HL-60 (cell line): ENCODE measurements around the gene DPP6.

Experiments
- DNase-seq, 2 experiments: peaks; one replicate each; pipeline ENCODE4 v3.0.0-alpha.2; 2010 to 2020; ENCODE audit warnings: low read depth in 1 of 2, low spot score in 1 of 2
- H3K27ac ChIP-seq: fragments of 250-450 bp; sonication (Bioruptor Pico); replicated peaks from 2 replicates; pipeline ENCODE4 v1.5.1; 2020; ENCODE audit warnings: mild to moderate bottlenecking, moderate library complexity
- H3K27me3 ChIP-seq: fragments of 250-450 bp; sonication (Bioruptor Pico); 2 replicates; pipeline ENCODE4 v1.5.1; 2021; ENCODE audit warnings: mild to moderate bottlenecking, moderate library complexity; ENCODE audit not compliant: insufficient read depth, poor library complexity, severe bottlenecking
- H3K4me3 ChIP-seq: replicated peaks from 2 replicates; pipeline ENCODE4 v1.5.1; 2011; ENCODE audit warnings: mild to moderate bottlenecking, control low read depth, low read length; ENCODE audit not compliant: insufficient read depth
- GABPA ChIP-seq: IDR thresholded peaks from 2 replicates; pipeline ENCODE4 v1.6.1; 2012; ENCODE audit warnings: low read depth
- POLR2AphosphoS5 ChIP-seq: IDR thresholded peaks from 2 replicates; pipeline ENCODE4 v1.6.1; 2012; ENCODE audit warnings: low read depth
- SPI1 ChIP-seq: IDR thresholded peaks from 2 replicates; pipeline ENCODE4 v1.6.1; 2012; ENCODE audit warnings: low read depth, mild to moderate bottlenecking, borderline replicate concordance
- TF ChIP-seq, protein P1 (sequence below): IDR thresholded peaks from 2 replicates; pipeline ENCODE4 v1.6.1; 2012; ENCODE audit warnings: low read depth; ENCODE audit not compliant: insufficient replicate concordance
- TF ChIP-seq, protein P2 (sequence below): IDR thresholded peaks from one replicate; pipeline ENCODE4 v1.5.1; 2011; ENCODE audit warnings: low read length, control low read depth, inconsistent platforms; ENCODE audit not compliant: insufficient read depth

The DPP6 gene

DNA sequence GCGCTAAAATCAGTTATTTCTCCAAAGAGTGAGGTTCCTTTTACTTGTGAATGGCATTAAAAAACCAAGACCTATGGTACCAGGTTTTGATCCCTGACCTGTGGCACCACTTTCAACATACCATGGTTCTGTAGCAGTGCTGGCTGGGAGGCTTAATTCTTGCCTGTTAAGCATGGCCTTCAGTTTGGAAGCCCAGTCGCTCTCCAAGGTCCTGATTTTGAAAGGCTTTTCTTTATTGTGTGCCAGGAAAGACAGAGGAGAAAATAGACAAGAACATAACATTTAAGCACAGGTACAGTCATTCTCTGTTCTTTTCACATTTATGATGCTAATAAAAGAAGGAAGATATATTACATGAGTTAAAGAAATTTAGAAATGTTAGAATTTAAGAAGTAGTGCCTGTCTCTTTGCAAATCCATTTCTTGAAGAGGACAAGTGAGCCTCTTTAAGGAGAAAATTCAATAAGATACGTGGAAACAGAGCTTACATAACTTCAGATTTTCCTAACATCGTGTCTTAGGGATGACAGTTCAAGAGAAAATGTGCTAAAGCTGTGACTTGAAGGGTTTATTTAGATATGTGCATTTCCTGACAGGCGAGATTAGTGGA lies 357.6 kb downstream of the DPP6 start:
- H3K4me3 ChIP-seq, result no peak overlapping the region
- TF ChIP-seq SPI1, result no peak
- TF ChIP-seq, protein P1, sequence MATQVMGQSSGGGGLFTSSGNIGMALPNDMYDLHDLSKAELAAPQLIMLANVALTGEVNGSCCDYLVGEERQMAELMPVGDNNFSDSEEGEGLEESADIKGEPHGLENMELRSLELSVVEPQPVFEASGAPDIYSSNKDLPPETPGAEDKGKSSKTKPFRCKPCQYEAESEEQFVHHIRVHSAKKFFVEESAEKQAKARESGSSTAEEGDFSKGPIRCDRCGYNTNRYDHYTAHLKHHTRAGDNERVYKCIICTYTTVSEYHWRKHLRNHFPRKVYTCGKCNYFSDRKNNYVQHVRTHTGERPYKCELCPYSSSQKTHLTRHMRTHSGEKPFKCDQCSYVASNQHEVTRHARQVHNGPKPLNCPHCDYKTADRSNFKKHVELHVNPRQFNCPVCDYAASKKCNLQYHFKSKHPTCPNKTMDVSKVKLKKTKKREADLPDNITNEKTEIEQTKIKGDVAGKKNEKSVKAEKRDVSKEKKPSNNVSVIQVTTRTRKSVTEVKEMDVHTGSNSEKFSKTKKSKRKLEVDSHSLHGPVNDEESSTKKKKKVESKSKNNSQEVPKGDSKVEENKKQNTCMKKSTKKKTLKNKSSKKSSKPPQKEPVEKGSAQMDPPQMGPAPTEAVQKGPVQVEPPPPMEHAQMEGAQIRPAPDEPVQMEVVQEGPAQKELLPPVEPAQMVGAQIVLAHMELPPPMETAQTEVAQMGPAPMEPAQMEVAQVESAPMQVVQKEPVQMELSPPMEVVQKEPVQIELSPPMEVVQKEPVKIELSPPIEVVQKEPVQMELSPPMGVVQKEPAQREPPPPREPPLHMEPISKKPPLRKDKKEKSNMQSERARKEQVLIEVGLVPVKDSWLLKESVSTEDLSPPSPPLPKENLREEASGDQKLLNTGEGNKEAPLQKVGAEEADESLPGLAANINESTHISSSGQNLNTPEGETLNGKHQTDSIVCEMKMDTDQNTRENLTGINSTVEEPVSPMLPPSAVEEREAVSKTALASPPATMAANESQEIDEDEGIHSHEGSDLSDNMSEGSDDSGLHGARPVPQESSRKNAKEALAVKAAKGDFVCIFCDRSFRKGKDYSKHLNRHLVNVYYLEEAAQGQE, result peak; percentile 98
- DNase-seq, result no peak
- no peak overlapping the region for H3K27ac ChIP-seq
- H3K27me3 ChIP-seq, result no peaks in the 10 kb centered on the region

DNA sequence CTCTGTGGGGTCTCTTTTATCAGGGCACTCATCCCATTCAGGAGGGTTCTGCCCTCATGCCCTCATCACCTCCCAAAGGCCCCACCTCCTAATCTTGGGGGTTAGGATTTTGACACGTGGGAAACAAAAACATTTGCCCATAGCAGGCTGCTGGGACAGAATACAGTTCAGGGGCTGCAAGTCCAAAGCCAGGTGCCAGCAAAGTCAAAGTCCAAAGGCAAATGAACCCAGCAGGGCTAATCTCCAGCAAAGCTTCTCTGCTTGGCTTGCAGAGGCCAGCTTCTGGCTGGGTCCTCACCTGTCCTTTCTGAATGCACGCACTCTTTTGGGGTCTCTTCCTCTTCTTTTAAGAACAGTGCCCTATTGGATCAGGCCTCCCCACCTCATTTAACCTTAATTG lies 359.9 kb downstream of the DPP6 start:
- TF ChIP-seq, protein P1, result no peak
- TF ChIP-seq GABPA (no peak), POLR2AphosphoS5 (no peak), SPI1 (no peak)
- TF ChIP-seq, protein P2, sequence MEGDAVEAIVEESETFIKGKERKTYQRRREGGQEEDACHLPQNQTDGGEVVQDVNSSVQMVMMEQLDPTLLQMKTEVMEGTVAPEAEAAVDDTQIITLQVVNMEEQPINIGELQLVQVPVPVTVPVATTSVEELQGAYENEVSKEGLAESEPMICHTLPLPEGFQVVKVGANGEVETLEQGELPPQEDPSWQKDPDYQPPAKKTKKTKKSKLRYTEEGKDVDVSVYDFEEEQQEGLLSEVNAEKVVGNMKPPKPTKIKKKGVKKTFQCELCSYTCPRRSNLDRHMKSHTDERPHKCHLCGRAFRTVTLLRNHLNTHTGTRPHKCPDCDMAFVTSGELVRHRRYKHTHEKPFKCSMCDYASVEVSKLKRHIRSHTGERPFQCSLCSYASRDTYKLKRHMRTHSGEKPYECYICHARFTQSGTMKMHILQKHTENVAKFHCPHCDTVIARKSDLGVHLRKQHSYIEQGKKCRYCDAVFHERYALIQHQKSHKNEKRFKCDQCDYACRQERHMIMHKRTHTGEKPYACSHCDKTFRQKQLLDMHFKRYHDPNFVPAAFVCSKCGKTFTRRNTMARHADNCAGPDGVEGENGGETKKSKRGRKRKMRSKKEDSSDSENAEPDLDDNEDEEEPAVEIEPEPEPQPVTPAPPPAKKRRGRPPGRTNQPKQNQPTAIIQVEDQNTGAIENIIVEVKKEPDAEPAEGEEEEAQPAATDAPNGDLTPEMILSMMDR, result no peak
- no peak for DNase-seq
- no peaks in the 10 kb centered on the region for H3K27me3 ChIP-seq
- no peak overlapping the region for H3K27ac ChIP-seq
- H3K4me3 ChIP-seq, result no peak overlapping the region

DNA sequence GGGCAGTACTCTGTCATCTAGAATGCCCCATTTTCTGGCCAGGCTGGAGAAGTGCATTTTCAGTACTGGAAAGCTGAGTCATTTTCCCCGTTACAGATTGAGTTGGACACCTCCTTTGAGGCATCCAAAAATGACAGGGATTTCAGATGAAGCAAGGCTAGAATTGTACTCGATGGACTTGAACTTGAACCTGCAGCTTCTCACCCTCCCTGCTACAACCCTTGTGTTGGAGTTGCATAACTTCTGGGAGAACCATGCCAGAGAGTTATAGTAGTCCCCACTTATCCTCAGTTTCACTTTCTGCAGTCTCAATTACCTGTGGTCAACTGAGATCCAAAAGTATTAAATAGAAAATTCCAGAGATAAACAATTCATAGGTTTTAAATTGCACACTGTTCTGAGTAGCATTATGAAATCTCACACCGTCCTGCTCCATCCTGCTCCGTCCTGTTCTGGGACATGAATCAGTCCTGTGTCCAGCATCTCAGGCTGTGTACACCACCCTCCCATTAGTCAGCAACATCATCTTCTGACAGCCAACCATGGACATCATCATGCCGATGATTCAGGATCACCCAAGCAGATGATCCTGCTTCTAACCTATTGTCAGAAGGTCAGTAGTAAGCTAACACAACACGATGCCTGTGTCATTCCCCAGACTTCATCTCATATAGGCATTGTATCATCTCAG lies 363.7 kb downstream of the DPP6 start:
- TF ChIP-seq, protein P2, result no peak
- TF ChIP-seq POLR2AphosphoS5, result no peak
- TF ChIP-seq, protein P1, result no peak
- TF ChIP-seq SPI1, result no peak
- TF ChIP-seq GABPA, result no peak
- Histone ChIP-seq H3K27me3 (no peaks in the 10 kb centered on the region), H3K4me3 (no peak overlapping the region), H3K27ac (no peak overlapping the region)
- DNase-seq, result no peak
